ENCODE measurements around the gene SLC16A1. TPM values are rescaled to one million over a fixed set of nuclear protein-coding genes. Genes with fewer than 3 reads are reported as not detected.
A peak's percentile ranks its signal among the peaks of the same experiment; 100 is the strongest.
"Not testable (repeated sequence)": the region's sequence is repeated elsewhere in the genome, so short reads cannot be mapped to it uniquely, and the experiment has no call there.

The SLC16A1 gene
- total and polyA plus RNA-seq, 2 donors (not counting 3 experiments of a cell fraction or from before 2014, with no cell fraction given), result 148 to 188 TPM

DNA sequence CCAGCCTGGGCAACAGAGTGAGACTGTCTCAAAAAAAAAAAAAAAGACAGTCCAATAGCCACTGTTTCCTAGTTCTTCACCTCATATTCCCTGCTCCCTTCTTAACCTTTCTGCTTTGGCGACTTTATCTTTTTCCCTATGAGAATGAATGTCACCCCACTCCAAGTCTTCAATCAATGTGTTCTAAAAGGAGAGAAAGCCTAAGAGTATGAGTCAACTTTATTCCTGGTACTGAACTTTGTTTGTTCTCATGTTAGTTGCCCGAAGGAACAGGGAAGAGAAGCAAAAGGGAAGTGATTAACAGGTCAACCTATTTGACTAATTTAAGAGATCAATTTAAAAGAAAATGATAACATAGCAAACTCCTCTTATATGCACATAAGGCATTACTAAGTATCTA is 39.9 kb upstream of the SLC16A1 start:
- no peaks in the 10 kb centered on the region for H3K27me3 ChIP-seq (ENCODE audit: control insufficient read depth in 2 of 2, insufficient read depth in 2 of 2, low read length in 2 of 2)
- H3K4me1 ChIP-seq (ENCODE audit: control insufficient read depth, extremely low read depth, insufficient read depth, low read length), result peaks cover 3% of the 10 kb centered on the region
- H3K4me3 ChIP-seq (replicated peaks in 1 of 3; ENCODE audit: insufficient read depth in 1 of 3, low read depth in 1 of 3, low read length in 3 of 3), result no peak overlapping the region
- TF ChIP-seq FOS (IDR thresholded peaks at IDR 0.05; ENCODE audit: borderline replicate concordance, insufficient read depth, low read length) (peak; percentile 15), POLR2A (IDR thresholded peaks at IDR 0.05; ENCODE audit: low read depth, low read length) (no peak)
- TF ChIP-seq, protein P1, sequence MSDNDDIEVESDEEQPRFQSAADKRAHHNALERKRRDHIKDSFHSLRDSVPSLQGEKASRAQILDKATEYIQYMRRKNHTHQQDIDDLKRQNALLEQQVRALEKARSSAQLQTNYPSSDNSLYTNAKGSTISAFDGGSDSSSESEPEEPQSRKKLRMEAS (IDR thresholded peaks at IDR 0.05; ENCODE audit: insufficient read depth, insufficient read length), result no peak
- no peak overlapping the region for H3K4me2 ChIP-seq (ENCODE audit: insufficient read depth, low read length)
- no peaks in the 10 kb centered on the region for H3K9me3 ChIP-seq (replicated peaks; ENCODE audit: control insufficient read depth, insufficient read depth, low read length)
- H2AFZ ChIP-seq (ENCODE audit: low read depth, low read length), result no peak overlapping the region
- H3K9ac ChIP-seq (replicated peaks; ENCODE audit: extremely low read depth, insufficient read depth, low read length), result no peak overlapping the region
- FAIRE-seq, result peak; percentile 60
- DNase-seq (ENCODE audit: low read depth, low spot score), result peak; percentile 26
- no TSS peak for BruUV-seq (replicated peaks)
- no peak overlapping the region for H3K27ac ChIP-seq (ENCODE audit: insufficient read depth, low read depth, low read length)
- no peaks in the 10 kb centered on the region for H3K36me3 ChIP-seq (ENCODE audit: control insufficient read depth in 2 of 2, extremely low read depth in 1 of 2, insufficient read depth in 2 of 2, low read length in 2 of 2)
- dilution Hi-C loops (cut with MboI; ENCODE audit: extremely low pct_ligation_motif_present, low sequenced_read_pairs), result no loop called here
- no peaks in the 10 kb centered on the region for H4K20me1 ChIP-seq (replicated peaks; ENCODE audit: control insufficient read depth, extremely low read depth, insufficient read depth, low read length)
- H3K79me2 ChIP-seq (ENCODE audit: control insufficient read depth, insufficient read depth, low read length), result no peaks in the 10 kb centered on the region
- ChIA-PET CTCF (no interaction called here), POLR2A (no interaction called here)
- intact Hi-C loops (cut with micrococcal nuclease), result no loop called here
- H3K9me1 ChIP-seq (replicated peaks; ENCODE audit: control insufficient read depth, extremely low read depth, insufficient read depth, low read length), result no peaks in the 10 kb centered on the region

DNA sequence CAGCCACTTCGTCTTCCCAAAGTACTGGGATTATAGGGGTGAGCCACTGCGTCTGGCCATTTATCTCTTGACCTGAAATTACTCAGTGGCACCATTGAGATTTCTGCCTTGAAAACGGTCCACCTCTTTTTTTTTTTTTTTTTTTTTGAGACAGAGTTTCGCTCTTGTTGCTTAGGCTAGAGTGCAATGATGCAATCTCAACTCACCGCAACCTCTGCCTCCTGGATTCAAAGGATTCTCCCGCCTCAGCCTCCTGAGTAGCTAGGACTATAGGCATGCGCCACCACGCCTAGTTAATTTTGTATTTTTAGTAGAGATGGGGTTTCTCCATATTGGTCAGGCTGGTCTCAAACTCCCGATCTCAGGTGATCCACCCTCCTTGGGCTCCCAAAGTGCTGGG is 39.0 kb upstream of the SLC16A1 start:
- not testable (repeated sequence) for BruUV-seq (replicated peaks)
- CTCF ChIA-PET, result interaction anchor here (0.7 to 1.3 kb wide), 2 partner anchors 20 to 78 kb away, joined by 3 read pairs; partner anchors contain the start of gene LRIG2

More for the DNA sequence above, 39.0 kb upstream of the SLC16A1 start:
- intact Hi-C loops (cut with micrococcal nuclease); H3K4me2 ChIP-seq (ENCODE audit: insufficient read depth, low read length); H3K9ac ChIP-seq (replicated peaks; ENCODE audit: extremely low read depth, insufficient read depth, low read length); H3K36me3 ChIP-seq (ENCODE audit: control insufficient read depth in 2 of 2, extremely low read depth in 1 of 2, insufficient read depth in 2 of 2, low read length in 2 of 2); H2AFZ ChIP-seq (ENCODE audit: low read depth, low read length); H3K9me1 ChIP-seq (replicated peaks; ENCODE audit: control insufficient read depth, extremely low read depth, insufficient read depth, low read length); H3K4me3 ChIP-seq (replicated peaks in 1 of 3; ENCODE audit: insufficient read depth in 1 of 3, low read depth in 1 of 3, low read length in 3 of 3); H3K4me1 ChIP-seq (ENCODE audit: control insufficient read depth, extremely low read depth, insufficient read depth, low read length); FAIRE-seq; H4K20me1 ChIP-seq (replicated peaks; ENCODE audit: control insufficient read depth, extremely low read depth, insufficient read depth, low read length); H3K27me3 ChIP-seq (ENCODE audit: control insufficient read depth in 2 of 2, insufficient read depth in 2 of 2, low read length in 2 of 2); DNase-seq (ENCODE audit: low read depth, low spot score); H3K9me3 ChIP-seq (replicated peaks; ENCODE audit: control insufficient read depth, insufficient read depth, low read length); H3K79me2 ChIP-seq (ENCODE audit: control insufficient read depth, insufficient read depth, low read length); dilution Hi-C loops (cut with MboI; ENCODE audit: extremely low pct_ligation_motif_present, low sequenced_read_pairs); H3K27ac ChIP-seq (ENCODE audit: insufficient read depth, low read depth, low read length): not testable (repeated sequence)
- POLR2A ChIA-PET, result interaction anchor here (0.7 kb wide), 1 partner anchor 47 kb away, joined by 6 read pairs; no protein-coding TSS in a partner anchor

Measured in endothelial cell of umbilical vein (primary cell).